Measurements from ENCODE around the gene KHDC4.
A peak's percentile ranks its signal among the peaks of the same experiment; 100 is the strongest.
"Not testable (repeated sequence)": the region's sequence is repeated elsewhere in the genome, so short reads cannot be mapped to it uniquely, and the experiment has no call there.

Gene KHDC4

GRCh38 chr1:155909894-155910293 is 24.3 kb downstream of the KHDC4 start:
- no peak for TF ChIP-seq CTCF (IDR thresholded peaks at IDR 0.05; ENCODE audit: insufficient read depth, low read depth, low read length, missing control alignments)
- peak overlapping the region; percentile 82; the same call in 1 of the 2 replicates for H3K4me3 ChIP-seq (ENCODE audit: low read depth, low read length)
- DNase-seq (ENCODE audit: low read depth): no peak

GRCh38 chr1:155904261-155904660 is 30.0 kb downstream of the KHDC4 start:
- H3K4me3 ChIP-seq (ENCODE audit: low read depth, low read length): no peak overlapping the region
- DNase-seq (ENCODE audit: low read depth): no peak
- TF ChIP-seq CTCF (IDR thresholded peaks at IDR 0.05; ENCODE audit: insufficient read depth, low read depth, low read length, missing control alignments): no peak

- H3K4me3 ChIP-seq (ENCODE audit: low read depth, low read length): no peak overlapping the region
- no peak for DNase-seq (ENCODE audit: low read depth)
- no peak for TF ChIP-seq CTCF (IDR thresholded peaks at IDR 0.05; ENCODE audit: insufficient read depth, low read depth, low read length, missing control alignments)
Measured at GRCh38 chr1:155900161-155900560, 34.1 kb downstream of the KHDC4 start.

- no peak for TF ChIP-seq CTCF (IDR thresholded peaks at IDR 0.05; ENCODE audit: insufficient read depth, low read depth, low read length, missing control alignments)
- no peak for DNase-seq (ENCODE audit: low read depth)
- no peak overlapping the region for H3K4me3 ChIP-seq (ENCODE audit: low read depth, low read length)
Measured at GRCh38 chr1:155899683-155900082, 34.5 kb downstream of the KHDC4 start.

GRCh38 chr1:155898888-155899287 is 35.3 kb downstream of the KHDC4 start:
- no peak overlapping the region for H3K4me3 ChIP-seq (ENCODE audit: low read depth, low read length)
- DNase-seq (ENCODE audit: low read depth): no peak
- no peak for TF ChIP-seq CTCF (IDR thresholded peaks at IDR 0.05; ENCODE audit: insufficient read depth, low read depth, low read length, missing control alignments)

- no peak for DNase-seq (ENCODE audit: low read depth)
- no peak for TF ChIP-seq CTCF (IDR thresholded peaks at IDR 0.05; ENCODE audit: insufficient read depth, low read depth, low read length, missing control alignments)
- no peak overlapping the region for H3K4me3 ChIP-seq (ENCODE audit: low read depth, low read length)
Measured at GRCh38 chr1:155897746-155898145, 36.5 kb downstream of the KHDC4 start.

- H3K4me3 ChIP-seq (ENCODE audit: low read depth, low read length); DNase-seq (ENCODE audit: low read depth): not testable (repeated sequence)
Measured at GRCh38 chr1:155896476-155896875, 37.7 kb downstream of the KHDC4 start.

- not testable (repeated sequence) for H3K4me3 ChIP-seq (ENCODE audit: low read depth, low read length); DNase-seq (ENCODE audit: low read depth)
Measured at GRCh38 chr1:155895617-155896016, 38.6 kb downstream of the KHDC4 start.

Measured in GM12865 (cell line).